22Rv1 (cell line): ENCODE measurements around the gene RIN1.

ENCODE experiments used
- H3K27ac ChIP-seq: fragments of 450-650 bp; 2 replicates; pipeline ENCODE4 v1.5.1; 2017
- ZFX ChIP-seq: fragments of 450-650 bp; IDR thresholded peaks from 2 replicates; pipeline ENCODE4 v1.6.1; 2017; ENCODE audit warnings: antibody characterized with exemption, borderline replicate concordance
- TF ChIP-seq, protein P1 (sequence below): fragments of 450-650 bp; IDR thresholded peaks from 2 replicates; pipeline ENCODE4 v1.5.1; 2017; ENCODE audit warnings: mild to moderate bottlenecking

RIN1 gene

DNA sequence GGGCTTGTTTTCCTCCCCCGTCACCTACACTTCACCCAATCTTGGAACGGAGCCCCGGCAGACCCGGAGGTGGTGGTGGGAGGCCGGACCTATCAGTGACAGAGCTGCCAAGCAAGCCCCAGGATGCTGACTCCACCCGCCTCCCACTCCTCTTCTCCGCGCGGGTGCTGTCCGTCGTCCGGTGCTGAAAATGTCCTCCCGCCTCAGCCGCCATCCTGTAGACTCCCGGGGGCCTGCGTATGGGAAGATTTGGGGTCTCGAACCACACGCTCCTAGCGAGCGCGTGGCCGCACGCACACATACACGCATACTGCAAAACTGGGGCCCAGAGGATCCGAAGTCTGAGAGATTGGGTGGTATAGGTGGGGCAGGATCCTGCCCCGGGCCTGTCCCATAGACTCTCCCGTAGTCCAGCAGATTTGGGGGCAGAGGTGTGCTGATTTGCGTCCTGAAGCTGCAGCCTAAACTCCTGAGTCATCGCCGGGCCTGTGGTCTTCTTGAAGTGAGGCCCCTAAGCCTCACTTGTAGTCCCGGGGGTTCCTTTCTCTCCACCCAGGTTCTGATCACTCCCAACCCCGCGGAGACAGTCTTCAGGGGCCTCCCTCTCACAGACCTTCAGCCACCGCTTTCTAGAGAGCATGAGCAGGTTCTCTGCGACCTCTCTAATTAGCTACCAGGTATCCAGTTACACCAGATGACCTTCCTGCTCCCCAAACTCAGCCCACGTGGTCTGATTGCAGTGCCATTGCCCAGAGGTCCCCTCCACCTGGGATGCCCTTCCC lies 46.5 kb downstream of the RIN1 start:
- peak overlapping the region; percentile 94 for H3K27ac ChIP-seq
- TF ChIP-seq ZFX = no peak
- TF ChIP-seq, protein P1, sequence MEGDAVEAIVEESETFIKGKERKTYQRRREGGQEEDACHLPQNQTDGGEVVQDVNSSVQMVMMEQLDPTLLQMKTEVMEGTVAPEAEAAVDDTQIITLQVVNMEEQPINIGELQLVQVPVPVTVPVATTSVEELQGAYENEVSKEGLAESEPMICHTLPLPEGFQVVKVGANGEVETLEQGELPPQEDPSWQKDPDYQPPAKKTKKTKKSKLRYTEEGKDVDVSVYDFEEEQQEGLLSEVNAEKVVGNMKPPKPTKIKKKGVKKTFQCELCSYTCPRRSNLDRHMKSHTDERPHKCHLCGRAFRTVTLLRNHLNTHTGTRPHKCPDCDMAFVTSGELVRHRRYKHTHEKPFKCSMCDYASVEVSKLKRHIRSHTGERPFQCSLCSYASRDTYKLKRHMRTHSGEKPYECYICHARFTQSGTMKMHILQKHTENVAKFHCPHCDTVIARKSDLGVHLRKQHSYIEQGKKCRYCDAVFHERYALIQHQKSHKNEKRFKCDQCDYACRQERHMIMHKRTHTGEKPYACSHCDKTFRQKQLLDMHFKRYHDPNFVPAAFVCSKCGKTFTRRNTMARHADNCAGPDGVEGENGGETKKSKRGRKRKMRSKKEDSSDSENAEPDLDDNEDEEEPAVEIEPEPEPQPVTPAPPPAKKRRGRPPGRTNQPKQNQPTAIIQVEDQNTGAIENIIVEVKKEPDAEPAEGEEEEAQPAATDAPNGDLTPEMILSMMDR = no peak

DNA sequence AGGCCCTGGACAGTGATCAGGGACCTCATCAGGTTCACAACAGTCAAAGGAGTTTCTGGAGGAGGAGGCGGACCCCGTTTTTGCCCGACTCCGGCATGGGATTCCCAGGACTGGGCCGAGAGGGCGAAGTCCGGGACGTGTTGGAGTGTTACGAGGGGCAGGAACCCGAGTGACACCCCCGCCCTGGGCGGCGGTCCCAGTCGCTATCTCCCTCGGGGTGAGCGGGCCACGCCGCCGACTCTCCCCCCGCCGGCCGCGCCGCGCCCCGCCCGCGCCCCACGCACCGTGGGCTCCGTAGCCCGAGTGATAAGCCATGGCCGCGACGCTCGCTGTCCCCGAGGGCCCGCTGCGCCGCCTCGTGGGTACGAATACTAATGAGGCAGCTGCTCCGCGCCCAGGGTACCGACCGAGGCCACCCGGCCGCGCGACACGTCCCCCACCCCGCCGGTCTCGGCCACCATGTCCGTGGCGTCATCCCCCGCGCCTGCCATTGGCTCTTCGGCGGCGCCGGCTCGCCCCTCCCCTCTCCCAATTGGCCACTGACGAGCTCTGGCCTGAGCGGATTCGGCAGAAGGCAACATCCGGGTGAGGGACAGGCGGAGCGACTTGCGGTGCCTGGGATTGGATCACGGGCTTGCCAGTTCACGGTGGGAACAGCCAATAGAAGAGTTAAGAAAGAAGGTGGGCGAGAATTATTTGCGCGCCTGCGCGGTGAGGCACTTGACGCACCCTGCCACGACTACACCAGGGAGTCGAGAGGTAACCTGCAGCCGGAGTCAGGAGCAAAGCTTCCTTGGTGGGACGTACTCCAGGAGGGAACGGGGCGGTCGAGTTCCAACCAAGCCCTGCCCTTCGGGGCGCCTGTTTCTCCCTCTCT lies 47.3 kb downstream of the RIN1 start, which contains the start of gene YIF1A:
Gene YIF1A (minus strand): TSS at position 473 of the 877 bp plus-strand sequence. CDS start 158 bp downstream, at position 315.
- peak within 1 kb of the TSS; percentile 94 for H3K27ac ChIP-seq
- no peak for TF ChIP-seq ZFX
- TF ChIP-seq, protein P1 = peak; percentile 47

DNA sequence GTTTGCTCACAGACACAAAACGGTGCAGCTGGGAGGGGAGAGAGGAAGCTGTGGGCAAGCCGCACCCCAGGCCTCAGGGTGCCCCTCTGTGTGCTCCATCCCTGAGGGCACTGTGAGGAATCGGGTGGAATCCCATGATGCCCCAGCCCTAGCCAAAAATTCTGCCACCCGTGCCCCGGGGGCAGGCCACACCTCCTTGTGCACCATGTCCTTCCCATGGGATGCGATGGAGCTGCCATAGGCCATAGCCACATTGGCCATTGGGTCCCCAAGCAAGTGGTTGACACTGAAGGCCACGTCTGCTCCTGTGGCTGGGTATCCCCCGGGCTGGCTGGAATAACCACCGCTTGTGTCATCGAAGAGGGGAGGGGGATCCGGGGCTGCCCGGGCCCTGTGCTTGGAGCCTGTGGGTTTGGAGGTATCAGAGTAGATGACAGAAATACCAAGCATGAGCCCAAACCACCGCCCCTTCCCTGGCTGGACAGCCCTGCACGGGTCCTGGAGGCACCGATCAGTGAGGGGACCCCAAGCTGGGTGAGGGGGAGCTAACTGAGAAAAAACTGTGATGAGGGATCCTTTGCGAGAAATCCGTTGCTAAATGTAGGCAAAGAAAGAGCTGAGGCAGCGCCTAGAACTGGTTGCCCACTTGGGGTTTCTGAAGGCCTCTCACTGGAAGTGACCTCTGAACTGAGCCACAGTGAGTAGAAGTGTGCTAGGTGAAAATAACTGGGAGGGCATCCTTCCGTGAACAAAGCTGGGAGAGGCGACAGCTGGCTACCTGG lies 48.2 kb downstream of the RIN1 start:
- H3K27ac ChIP-seq = peak overlapping the region; percentile 94
- TF ChIP-seq, protein P1 = no peak
- no peak for TF ChIP-seq ZFX

DNA sequence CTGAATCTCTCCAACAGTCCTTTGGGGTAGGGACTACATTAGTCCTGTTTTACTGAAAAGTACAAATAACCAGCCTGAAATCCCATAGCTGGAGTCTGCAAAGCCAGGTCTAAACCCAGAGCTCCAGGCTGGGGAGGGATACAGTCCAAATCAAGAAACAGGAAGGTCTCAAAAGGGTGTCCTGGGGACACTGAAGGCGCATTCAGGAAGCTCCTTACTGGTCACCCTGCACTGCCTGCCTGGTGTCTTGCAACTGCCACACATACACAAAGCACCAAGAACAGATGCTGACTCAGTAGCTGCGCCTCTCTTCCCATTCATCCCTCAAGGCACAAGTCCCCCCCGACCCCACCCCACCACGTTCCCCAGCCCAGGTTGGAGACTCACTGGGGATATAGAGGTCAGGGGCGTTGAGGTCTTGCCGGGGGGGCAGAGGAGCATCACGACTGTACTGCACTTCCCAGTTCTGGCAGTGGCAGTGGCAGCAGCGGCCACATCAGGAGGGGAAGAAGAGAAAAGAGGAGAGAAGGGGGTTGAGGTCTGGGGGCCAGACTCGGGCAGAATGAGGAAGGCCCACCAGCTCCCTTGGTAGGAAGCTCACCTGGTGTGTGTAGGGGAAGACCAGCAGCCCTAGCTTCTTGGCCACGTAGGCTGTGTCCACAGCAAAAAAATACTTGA lies 48.9 kb downstream of the RIN1 start:
- peak overlapping the region; percentile 94 for H3K27ac ChIP-seq
- no peak for TF ChIP-seq ZFX
- TF ChIP-seq, protein P1 = no peak

DNA sequence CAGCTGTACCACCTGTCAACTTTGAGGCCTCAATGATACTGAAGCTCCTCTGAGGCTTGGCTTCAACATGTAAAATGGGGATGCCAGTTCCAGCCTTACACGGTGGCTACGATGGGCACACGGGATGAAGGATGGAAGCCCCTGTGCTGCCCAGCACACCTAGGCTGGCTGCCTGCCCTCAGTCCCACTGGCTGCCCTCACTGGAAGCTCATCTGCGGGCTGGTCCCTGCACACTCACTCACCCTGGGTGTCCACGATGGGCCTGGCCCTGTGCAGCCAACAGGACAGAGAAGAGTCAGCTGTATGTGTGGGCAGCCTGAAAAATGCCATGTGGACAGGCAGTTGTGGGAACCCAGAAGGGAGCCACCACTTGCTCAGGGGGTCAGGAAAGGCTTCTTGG lies 49.5 kb downstream of the RIN1 start:
- H3K27ac ChIP-seq = peak overlapping the region; percentile 94; the same call in 1 of the 2 replicates
- TF ChIP-seq, protein P1 = no peak
- TF ChIP-seq ZFX = no peak

DNA sequence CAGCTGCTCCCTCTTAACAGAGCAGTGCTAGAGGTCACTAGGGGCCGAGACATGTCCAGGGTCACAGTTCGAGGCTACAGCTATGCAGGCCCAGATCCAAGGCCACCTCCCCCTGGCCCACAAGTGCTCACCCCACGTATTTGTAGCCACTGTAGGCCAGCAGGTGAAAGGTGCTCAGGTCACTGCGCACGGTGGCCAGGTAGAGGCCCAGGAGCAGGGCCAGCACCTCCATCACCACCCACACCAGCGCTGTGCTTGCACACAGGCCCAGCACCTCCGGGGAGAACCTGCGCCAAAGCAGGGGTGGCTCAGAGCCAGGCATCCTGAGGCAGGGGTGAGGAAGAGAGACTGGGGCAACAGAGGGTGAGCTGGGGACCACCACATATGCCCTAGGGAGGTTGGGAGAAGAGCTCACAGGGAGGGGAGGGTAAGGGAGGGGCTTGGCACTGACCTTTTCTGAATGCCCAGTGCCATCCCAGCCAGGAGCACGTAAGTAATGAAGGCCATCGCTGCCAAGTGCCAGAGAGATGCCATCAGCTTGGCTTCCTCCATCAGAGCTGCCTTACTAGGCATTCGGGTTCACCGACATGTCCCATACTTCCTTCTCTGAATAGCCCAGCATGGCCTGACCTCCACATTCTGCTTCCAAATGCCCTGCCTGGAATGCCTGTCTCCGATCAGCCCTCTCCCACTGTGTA lies 50.8 kb downstream of the RIN1 start:
- no peak for TF ChIP-seq ZFX
- TF ChIP-seq, protein P1 = no peak
- H3K27ac ChIP-seq = peak overlapping the region; percentile 94
